GM19351 (cell line): Measurements from ENCODE around the gene MYRIP.
A peak's percentile ranks its signal among the peaks of the same experiment; 100 is the strongest.

Source experiments
- ATAC-seq: cut with Tn5 transposase; IDR thresholded peaks from one replicate; pipeline ENCODE4 v1.9.1; 2021; ENCODE audit warnings: mild to moderate bottlenecking, moderate library complexity; ENCODE audit not compliant: unreplicated experiment

MYRIP gene

DNA sequence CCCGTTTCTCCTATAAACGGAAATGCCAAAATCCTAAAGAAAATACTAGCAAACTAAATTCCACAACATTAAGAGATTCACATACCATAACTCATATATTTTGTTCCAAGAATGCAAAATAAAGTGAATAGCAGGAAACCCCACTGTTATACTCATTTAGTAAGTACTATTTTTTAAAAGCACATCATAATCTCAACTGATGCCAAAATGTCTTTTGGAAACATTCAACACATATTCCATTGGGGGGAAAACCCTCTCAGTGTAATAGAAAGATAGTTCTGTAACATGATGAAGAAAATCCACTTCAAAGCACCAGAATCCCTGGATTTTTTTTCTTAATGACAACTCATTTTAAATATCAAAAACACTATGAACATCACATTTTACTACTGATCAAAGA lies 407.1 kb downstream of the MYRIP start:
- no peak for ATAC-seq

DNA sequence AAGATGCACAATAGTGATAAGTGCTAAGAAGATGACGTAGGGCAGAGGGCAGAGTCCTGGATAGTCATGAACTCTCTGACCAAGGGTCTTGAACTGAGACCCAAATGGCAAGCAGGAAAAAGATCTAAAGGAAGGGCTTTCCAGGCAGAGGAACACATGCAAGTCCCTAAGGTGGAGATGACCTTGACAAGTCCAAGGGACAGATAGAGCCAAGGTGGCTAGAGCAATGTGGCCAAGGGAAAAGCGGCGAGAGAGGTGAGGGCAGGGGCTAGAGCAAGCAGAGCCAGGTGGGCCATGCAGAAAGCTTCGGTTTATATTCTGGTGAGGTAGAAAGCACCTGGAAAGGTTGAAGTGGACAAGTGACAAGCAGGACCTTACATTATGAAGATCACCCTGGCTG lies 414.4 kb downstream of the MYRIP start:
- ATAC-seq = no peak

DNA sequence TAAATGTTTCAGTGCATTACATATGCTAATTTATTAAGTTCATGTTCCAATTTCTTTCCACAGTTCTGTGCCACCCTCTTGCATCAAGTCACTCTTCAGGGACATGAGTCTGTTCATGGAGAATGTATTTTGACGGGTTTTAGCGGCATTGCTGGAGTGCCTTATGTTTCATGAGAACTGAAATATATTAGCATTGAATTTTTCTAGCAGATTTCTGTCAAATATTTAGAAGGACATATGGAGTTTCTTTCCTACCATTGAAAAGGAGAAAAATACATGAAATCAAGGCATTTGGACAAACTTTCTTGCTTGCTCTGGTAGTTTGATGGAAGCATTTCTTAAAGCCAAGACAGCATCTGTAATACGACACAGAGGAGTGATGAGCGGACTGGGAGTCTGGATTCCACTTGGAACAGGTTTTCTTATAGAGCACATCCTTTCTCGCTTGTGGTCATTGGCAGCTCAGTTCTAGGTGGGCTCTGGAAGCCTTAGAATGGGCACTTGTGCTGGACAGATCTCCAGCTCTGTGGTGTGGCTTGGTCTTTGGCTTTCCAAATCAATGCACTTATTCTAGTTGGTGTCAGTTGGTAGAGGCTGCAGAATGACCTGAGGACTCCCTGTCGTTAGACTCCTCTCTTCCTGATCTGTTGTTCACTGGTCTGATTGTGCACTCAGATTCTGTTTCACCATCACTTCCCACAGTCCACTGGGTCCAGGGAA lies 415.5 kb downstream of the MYRIP start:
- no peak for ATAC-seq

DNA sequence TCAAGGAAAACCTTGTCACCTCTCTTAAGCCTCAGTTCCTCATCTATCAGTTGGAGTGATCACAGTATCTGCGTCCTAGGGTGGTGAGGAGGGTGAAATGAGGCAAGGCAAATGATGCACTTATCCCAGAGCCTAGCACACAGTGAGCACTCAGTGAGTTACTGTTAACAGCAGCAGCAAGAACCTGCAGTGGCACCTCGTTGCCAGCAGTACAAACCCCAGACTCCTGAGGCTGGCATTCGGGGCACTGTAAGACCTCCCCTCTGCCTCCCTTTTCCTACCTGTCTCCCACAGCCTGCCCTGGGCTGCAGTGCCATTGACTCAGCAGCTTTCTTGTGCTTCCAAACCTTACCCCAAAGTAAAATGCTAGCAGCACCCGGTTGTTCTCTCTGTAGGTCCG lies 417.2 kb downstream of the MYRIP start:
- ATAC-seq = no peak

DNA sequence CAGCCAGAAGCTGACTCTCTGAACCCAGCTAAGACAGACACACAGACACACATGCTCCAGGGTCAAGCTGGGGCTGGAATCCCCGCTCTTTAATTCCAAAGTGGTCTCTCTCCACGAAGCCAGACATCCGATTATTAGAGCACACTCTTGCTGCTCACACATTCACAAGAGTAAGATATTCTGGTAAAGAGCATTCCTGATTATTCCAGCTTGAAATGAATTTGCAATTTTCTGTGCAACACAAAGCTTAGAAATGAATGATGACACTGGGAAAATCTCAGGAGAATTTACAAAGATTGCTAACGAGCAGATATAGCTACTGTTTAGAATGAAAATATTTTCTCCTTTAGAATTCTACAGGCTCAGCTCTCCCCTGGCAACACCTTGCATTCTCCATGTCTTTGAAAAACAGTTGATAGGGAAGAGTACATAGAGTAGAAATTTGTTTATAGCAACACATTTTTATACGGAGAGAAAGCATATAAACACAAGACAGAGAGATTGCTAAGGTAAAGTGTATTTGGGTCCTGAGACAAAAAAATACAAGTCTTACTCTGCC lies 419.5 kb downstream of the MYRIP start:
- ATAC-seq = no peak

DNA sequence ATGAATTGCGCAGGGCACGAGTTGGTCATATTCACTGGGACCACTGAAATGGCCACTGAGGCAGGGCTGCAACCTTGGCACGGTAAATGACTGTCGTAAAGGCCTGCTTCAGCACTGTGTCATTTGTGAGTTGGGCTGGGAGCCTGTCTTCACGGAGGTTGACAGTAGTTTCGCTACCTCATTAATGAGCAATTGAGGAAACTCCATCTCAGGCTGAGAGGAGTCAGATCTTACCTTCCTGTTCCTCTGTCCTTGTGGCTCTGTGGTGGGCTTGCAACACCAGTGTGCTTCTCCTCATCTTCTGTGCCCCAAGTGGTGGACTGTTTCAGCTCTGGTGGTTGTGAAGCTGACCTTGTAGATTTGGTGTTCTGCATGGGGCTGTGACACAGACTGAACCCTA lies 420.0 kb downstream of the MYRIP start:
- peak; percentile 95 for ATAC-seq

DNA sequence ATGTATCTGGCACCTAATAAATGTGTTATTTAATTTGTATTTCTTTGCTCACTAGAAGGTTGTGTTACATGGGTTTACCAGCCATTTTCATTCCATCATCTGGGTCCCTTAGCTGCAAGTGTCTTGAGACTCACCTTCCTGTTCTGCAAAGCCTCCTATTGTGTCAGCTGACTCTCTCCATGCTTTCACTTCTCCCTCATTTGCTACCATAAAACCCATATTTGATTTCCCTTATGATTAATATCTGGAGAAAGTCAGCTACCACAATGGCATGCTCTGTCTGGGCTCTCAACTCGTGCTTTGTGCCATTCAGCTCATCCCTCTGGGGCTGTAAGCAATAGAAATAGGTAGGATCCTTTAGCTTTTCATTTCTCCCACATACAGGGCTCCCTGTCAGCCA lies 420.6 kb downstream of the MYRIP start:
- peak; percentile 9 for ATAC-seq

DNA sequence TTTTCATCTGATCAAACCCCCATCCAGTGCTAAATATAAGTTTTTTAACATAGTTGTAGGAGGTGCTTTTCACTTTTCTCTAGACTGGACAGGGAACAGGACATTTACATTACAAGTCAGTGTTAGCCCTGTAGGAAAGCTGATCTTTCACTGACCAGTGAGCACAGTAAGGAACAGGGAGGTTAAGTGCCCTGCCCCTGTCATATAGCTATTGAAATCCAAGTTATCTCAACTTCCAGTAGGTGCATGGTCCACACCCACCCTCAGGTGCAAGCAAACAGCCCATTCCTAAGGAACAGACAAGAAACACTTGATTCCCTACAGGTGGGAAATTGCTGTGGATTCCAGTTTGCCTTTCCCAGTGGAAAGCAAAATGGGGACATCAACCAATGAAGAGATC lies 421.0 kb downstream of the MYRIP start:
- no peak for ATAC-seq

DNA sequence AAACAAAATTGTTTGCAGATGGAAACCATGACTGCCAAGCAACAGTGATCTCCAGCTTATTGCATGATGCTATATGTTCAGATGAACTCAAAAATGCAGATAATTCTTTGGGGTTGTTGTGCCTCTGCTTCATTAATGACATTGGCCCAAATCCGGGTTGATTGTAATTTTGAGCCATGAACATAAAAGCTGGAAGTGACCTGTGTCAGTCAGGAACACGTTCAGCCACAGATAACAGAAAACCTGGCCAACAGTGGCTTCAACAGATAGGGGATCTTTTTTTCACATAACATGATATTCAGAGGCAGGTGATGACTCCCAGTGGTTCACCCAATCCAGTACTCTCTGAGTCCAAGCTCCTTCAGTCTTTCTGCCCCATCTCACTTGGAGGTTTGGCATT lies 423.2 kb downstream of the MYRIP start:
- no peak for ATAC-seq

DNA sequence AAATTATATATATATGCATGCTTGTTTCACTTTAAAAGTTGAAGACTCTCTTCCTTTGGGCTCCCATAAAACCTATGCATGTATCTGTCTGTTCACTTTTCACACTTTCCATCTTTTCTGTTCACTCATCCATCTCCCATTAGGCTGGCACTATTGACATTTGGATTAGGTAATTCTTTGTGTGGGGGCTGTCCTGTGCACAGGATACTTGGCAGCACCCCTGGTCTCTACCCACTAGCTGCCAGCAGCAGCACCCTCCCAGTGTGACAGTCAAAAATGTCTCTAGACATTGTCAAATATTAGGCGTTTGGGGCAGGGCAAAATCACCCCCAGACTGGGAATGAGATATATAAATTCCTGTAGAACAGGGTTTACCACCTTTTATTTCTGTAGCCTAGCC lies 427.8 kb downstream of the MYRIP start:
- ATAC-seq = no peak

DNA sequence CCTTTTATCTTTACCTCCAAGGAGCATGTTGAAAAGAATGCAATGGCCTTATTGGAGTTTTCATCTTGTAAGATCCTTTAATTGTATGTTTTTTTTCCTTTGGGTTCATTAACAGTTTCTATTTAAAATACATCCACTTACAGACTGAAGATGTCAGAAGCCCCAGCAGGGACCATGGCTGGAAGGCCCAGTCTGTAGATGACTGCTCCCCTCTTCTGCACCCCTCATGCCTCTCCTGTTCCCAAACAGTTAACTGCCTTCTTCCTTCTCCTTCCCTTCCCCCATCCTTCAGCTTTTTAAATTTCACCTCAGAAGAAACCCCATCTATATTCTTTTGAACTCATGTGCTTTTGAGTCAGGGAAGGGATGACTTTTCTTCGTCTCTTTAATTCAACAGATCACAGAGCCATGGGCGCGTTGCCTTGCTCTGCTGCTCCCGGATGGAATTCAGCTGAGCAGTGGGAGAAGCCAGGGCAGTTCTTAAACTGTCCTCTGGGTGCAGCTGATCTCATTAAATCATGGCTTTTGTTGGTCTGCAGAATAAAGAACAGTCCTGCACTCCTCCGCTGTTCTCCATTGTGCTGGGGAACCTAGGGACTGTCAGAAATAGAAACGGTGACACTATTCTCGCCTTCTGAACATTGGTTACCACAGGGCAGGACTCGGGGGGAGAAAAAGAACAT lies 428.6 kb downstream of the MYRIP start:
- no peak for ATAC-seq

DNA sequence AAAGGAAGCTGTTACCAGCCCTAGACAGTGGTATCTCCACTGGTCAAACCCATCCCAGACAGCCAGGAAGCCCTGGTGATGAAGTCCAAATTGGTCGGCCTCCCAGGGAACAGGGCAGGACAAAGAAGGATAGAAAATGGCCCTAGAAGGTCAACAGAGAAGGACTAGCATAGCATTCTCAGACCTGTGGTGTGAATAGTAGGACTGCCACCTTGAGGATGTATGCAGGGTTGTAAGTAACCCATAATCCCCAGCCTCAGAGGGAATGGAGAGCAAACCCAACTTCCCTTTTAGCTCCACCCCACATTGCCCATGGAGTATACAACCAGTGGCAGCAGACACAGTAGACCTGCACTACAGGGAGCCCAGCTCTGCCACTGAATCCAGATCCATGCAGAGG lies 431.5 kb downstream of the MYRIP start:
- ATAC-seq = no peak

DNA sequence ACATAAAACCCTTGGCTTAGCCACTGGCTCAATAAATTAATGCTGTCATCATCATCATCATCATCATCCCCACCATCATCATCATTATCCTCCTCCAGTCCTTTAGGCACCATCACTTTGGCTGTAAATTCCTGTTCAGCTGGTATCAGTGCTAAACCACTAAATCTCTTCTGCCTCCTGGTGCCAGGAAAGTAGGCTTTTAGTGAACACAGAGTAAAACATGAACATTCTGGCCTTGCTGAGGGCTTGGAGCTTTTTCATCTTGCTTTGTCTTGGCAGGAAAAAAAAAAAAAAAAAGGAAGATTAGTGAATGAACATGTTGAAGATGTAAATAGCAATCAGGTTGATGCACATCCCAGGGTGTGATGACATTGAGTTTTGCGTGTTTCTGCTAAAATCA lies 432.8 kb downstream of the MYRIP start:
- no peak for ATAC-seq

DNA sequence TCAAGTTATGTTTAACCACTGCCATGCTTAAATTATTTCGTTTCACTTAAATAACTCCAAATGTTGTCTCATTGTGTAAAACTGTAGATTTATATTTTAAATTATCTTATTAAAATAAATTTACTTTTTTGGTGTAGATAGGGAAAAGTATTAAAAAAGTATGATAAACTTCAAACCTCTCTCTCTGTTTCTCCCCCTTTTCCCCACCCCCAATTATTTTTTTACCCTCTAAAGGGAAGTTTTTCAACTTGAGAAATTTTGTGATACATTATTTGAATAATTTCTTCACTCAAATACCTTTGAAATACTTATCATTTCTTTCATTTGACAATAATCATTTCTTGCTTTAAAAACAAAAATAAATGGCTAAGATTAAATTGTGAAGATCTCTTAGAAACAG lies 433.2 kb downstream of the MYRIP start:
- no peak for ATAC-seq

DNA sequence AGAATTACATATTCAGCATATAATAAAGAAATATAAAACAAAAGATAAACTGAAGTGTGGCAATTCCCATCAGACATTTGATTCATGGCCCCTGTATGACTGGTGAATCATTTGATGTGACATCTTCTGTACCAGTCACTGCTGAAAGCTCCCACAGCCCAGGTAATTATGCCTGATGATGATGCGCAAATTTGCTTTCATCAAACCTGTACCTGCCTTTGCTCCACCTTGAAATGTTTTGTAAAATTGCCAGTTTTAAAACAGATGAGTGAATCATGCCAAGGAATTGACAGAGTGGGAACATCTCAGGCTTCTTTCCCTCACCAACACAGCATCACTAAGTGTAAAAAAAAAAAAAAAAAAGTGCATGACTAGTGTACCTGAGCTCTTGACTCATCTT lies 433.6 kb downstream of the MYRIP start:
- no peak for ATAC-seq

DNA sequence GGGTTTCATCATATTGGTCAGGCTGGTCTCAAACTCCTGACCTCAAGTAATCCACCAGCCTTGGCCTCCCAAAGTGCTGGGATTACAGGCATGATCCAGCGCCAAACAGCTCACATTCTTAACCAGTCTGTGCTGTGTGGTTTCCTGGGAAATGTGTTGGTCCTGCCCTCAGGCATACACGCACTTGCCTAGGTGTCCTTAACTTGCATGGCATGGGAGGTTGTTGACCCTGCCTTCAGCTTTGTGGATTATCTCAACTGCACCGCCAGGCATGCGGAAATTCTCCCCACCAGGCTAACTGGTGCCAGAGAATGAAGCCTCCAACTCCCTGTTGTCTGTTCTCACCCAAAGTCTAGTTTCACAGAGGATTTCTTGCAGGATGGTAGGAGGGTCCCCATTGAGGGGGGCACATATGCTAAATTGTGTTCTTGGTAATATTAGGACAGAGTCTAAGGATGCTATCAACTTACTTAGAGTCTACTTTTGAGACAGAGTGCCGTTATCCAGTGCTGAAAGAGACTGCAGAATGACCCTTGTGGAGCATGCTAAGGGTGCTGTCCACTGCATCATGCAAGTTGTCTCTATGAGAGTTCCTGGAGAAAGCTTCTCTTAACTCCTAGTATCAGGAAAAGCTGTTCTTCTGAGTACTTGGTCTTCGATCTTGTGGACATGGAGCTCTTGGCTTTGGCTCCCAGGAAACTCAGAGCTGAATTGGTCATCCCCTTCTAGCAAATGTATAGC lies 438.5 kb downstream of the MYRIP start:
- no peak for ATAC-seq

DNA sequence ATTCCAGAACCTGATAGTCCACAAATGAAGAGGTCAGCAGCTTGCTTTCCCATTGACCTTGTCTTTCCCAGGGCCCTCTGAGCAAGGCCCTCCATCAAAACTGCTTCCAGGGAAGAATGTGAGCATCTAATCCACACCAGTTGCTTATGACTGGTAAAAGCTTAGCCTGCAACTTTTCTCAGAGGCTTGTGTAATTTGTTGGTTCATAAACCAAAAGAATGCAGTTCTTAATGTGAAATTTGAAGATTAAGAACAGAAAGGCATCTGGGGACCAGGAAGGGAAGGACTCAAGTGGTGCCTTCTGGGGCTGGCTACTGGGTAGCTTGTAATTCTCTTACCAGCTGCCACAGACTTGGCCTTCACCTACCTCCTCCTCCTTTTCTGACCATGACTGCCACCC lies 439.2 kb downstream of the MYRIP start:
- no peak for ATAC-seq

DNA sequence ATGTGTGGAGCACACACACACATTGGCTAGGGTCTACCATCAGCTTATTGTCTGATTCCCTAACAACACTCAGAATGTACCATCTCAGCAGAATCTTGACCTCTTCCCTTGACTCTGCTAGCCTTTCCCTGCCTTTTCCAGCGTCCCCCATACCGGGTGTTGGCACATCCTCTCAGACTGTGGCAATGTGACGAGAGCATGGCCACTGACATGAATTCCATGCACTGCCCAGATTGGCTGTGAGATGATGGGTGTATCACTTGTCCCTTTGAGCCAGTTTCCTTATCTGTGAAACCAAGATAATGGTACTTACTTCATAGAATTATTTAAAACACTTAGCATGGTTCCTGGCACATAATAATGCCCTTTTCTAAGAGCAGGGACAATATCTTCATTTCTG lies 439.8 kb downstream of the MYRIP start:
- ATAC-seq = no peak

DNA sequence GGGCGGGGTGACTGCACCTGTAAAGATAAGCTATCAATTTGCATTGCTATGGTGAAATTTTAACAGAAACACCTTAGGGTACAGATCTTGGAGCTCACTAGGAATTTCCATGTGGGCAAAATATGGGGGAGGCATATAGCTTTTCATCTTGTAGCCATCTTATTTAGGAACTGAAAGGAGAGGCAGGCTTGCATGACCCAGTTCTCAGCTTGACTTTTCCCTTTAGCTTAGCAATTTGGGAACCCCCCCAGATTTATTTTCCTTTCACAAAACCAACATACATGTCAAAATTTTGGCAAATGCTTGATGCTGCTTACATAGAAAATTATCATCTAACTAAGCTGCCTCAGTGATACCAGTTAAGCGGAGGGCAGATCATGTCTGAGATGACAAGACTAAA lies 445.1 kb downstream of the MYRIP start:
- no peak for ATAC-seq

DNA sequence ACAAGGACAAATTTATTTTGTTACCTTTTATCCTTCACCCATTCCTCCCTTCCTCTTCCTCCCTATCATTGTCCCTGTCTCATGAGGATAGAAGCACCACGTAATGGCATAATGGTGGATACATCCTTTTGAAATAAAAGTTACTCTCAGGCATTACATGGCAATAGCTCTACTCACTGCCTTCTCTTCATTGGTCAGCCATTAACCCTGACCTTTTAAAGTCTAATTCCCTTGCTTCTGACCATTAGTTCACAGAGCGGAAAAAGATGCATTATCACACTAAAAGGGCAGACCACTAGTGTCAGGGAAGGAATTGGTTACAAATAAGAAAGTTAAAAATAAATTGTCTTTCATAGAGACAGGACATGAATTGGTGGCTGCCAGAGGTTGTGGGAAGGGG lies 445.5 kb downstream of the MYRIP start:
- no peak for ATAC-seq

DNA sequence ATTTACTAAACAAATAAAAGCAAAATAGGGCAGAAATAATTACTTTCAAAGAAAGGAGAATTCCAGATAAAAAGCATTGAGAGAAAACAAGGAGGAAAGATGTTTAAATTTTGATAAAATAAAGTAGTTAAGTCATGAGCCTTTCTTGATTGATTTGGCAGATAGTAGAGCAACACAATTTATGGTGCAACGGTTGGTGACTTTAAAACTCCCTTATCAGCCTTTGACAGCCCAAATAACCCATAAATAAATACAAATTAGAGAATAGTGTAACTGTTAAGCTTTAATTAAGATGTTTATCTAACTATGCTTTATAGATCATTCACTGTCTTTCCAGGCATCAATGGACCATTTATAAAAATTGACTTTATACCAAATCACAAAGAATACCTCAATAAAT lies 446.1 kb downstream of the MYRIP start:
- no peak for ATAC-seq

DNA sequence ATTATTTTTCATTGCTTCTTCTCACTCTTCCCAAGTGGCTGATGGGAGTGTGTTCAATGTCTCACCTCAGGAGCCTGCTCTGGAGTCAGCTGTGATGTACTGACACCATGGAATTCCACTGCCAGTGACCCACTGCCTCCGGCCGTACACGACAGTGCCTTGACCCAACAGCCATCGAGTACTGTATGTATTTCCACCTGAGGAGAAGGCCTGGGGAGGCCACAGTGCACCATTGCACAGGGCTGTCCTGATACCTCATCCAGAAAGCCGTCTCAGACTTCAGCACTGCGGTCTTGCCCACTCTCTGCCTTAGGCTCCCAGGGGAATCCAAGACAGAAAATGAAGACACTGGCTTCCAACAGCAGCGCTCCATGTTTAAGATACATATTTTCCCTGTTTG lies 448.7 kb downstream of the MYRIP start:
- ATAC-seq = no peak
